IMR-90 (cell line): ENCODE results near the gene ANTXR1. TPM values are rescaled to one million over a fixed set of nuclear protein-coding genes. Genes with fewer than 3 reads are reported as not detected.

Experiments
- ATAC-seq: fragments of 200-7000 bp; cut with Tn5 transposase; 2 replicates; pipeline ENCODE4 v1.9.1; 2020; ENCODE audit warnings: low read depth, mild to moderate bottlenecking, moderate library complexity
- BruUV-seq: library from RNA; stranded (reverse); fragments of 400-500 nt; replicated peaks from 2 replicates; lab custom pipeline; 2021; lab: Mats Ljungman, UMichigan
- CTCF ChIA-PET: fragments of 300-600 bp; formaldehyde crosslinking; extraction: SDS; loops from one replicate; lab custom pipeline; 2021; ENCODE audit warnings: antibody characterized with exemption; lab: Yijun Ruan, JAX
- POLR2A ChIA-PET: fragments of 300-600 bp; sonication (Branson Sonifier 250); formaldehyde crosslinking; loops from one replicate; lab custom pipeline; 2022; ENCODE audit warnings: antibody characterized with exemption; ENCODE audit not compliant: unreplicated experiment; lab: Charles Lee
- DNase-seq: peaks from one replicate; pipeline ENCODE4 v3.0.0; 2013
- H2AFZ ChIP-seq: replicated peaks from 2 replicates; pipeline ENCODE3; 2013; ENCODE audit warnings: low read length, mild to moderate bottlenecking; ENCODE audit not compliant: poor library complexity
- H2AK5ac ChIP-seq: 2 replicates; pipeline ENCODE4 v1.6.1; 2013; ENCODE audit warnings: low read depth, low read length, inconsistent platforms
- H2AK9ac ChIP-seq: replicated peaks from 2 replicates; pipeline ENCODE3; 2013; ENCODE audit warnings: mild to moderate bottlenecking, low read depth, low read length, moderate library complexity; ENCODE audit not compliant: poor library complexity
- H2BK120ac ChIP-seq: 2 replicates; pipeline ENCODE4 v1.6.1; 2013; ENCODE audit warnings: low read depth, low read length, inconsistent platforms
- H2BK15ac ChIP-seq: 3 replicates; pipeline ENCODE4 v1.6.1; 2013; ENCODE audit warnings: low read depth, low read length, inconsistent platforms
- H2BK20ac ChIP-seq: 2 replicates; pipeline ENCODE4 v1.6.1; 2013; ENCODE audit warnings: low read depth, mild to moderate bottlenecking, inconsistent platforms, low read length, moderate library complexity
- H2BK5ac ChIP-seq: 2 replicates; pipeline ENCODE4 v1.6.1; 2013; ENCODE audit warnings: mild to moderate bottlenecking, low read depth, low read length, inconsistent platforms; ENCODE audit not compliant: poor library complexity, severe bottlenecking
- H3K14ac ChIP-seq: replicated peaks from 2 replicates; pipeline ENCODE4 v1.6.1; 2013; ENCODE audit warnings: low read depth, low read length, inconsistent platforms
- H3K18ac ChIP-seq: 2 replicates; pipeline ENCODE4 v1.6.1; 2013; ENCODE audit warnings: low read depth, low read length, control low read depth
- H3K23ac ChIP-seq: 2 replicates; pipeline ENCODE4 v1.6.1; 2013; ENCODE audit warnings: low read depth, low read length, inconsistent platforms
- H3K27ac ChIP-seq: 2 replicates; pipeline ENCODE4 v1.5.1; 2013; ENCODE audit warnings: mild to moderate bottlenecking, control low read depth, low read length; ENCODE audit not compliant: insufficient read depth
- H3K27me3 ChIP-seq: 2 replicates; pipeline ENCODE4 v1.6.1; 2013; ENCODE audit warnings: low read length; ENCODE audit not compliant: control insufficient read depth, insufficient read depth
- H3K36me3 ChIP-seq: 2 replicates; pipeline ENCODE4 v1.6.1; 2013; ENCODE audit warnings: low read length, mixed read lengths; ENCODE audit not compliant: control insufficient read depth, insufficient read depth
- H3K4ac ChIP-seq: 2 replicates; pipeline ENCODE4 v1.6.1; 2013; ENCODE audit warnings: low read depth, low read length, inconsistent platforms
- H3K4me1 ChIP-seq: 2 replicates; pipeline ENCODE4 v1.6.1; 2013; ENCODE audit warnings: low read length, mixed read lengths; ENCODE audit not compliant: control insufficient read depth, insufficient read depth
- H3K4me2 ChIP-seq: 2 replicates; pipeline ENCODE4 v1.6.1; 2013; ENCODE audit warnings: low read depth, mild to moderate bottlenecking, control low read depth, low read length, moderate library complexity
- H3K4me3 ChIP-seq: 2 replicates; pipeline ENCODE4 v1.5.1; 2013; ENCODE audit warnings: low read depth, mild to moderate bottlenecking, control low read depth, low read length, moderate library complexity; ENCODE audit not compliant: insufficient read depth
- H3K56ac ChIP-seq: 2 replicates; pipeline ENCODE4 v1.6.1; 2013; ENCODE audit warnings: low read length, inconsistent platforms; ENCODE audit not compliant: insufficient read depth; ENCODE audit errors: extremely low read depth
- H3K79me1 ChIP-seq, 2 experiments: 2 replicates each; pipeline ENCODE4 v1.6.1; 2013; ENCODE audit warnings: low read length in 2 of 2, inconsistent platforms in 1 of 2, low read depth in 1 of 2
- H3K9ac ChIP-seq: 2 replicates; pipeline ENCODE4 v1.6.1; 2013; ENCODE audit warnings: low read depth, low read length, control low read depth
- H3K9me1 ChIP-seq: 2 replicates; pipeline ENCODE4 v1.6.1; 2013; ENCODE audit warnings: low read length, inconsistent platforms; ENCODE audit not compliant: insufficient read depth
- H3K9me3 ChIP-seq: 2 replicates; pipeline ENCODE4 v1.6.1; 2013; ENCODE audit warnings: low read length; ENCODE audit not compliant: control insufficient read depth, insufficient read depth
- H4K20me1 ChIP-seq: 2 replicates; pipeline ENCODE4 v1.6.1; 2013; ENCODE audit warnings: low read length, inconsistent platforms; ENCODE audit not compliant: insufficient read depth
- H4K5ac ChIP-seq: 2 replicates; pipeline ENCODE4 v1.6.1; 2013; ENCODE audit warnings: mild to moderate bottlenecking, low read depth, low read length, control low read depth
- H4K8ac ChIP-seq, 2 experiments: 2 replicates each; pipeline ENCODE4 v1.6.1; 2013; ENCODE audit warnings: low read depth in 2 of 2, low read length in 2 of 2, control low read depth in 1 of 2, inconsistent platforms in 1 of 2
- H4K91ac ChIP-seq: 2 replicates; pipeline ENCODE4 v1.6.1; 2013; ENCODE audit warnings: low read depth, low read length, inconsistent platforms; ENCODE audit not compliant: insufficient read depth
- CTCF ChIP-seq: conservative IDR thresholded peaks from 2 replicates; pipeline ENCODE4 v1.5.1; 2012; ENCODE audit warnings: mild to moderate bottlenecking, low read depth, low read length, improper control_type of control experiment
- MAFK ChIP-seq: IDR thresholded peaks from 2 replicates; pipeline ENCODE4 v1.6.1; 2012; ENCODE audit warnings: low read depth, low read length, improper control_type of control experiment
- dilution Hi-C: fragments of 300-500 bp; cut with HindIII; formaldehyde crosslinking; loops from one replicate; pipeline ENCODE4 v1.14.3; 2018; ENCODE audit warnings: low sequenced_read_pairs; ENCODE audit not compliant: unreplicated experiment
- in situ Hi-C: fragments of 300-500 bp; cut with MboI; formaldehyde crosslinking; loops from 3 replicates; pipeline ENCODE4 v1.14.3; 2019; ENCODE audit warnings: low sequenced_read_pairs, inconsistent platforms, mixed read lengths
- intact Hi-C: fragments of 100-400 bp; cut with micrococcal nuclease; formaldehyde crosslinking; loops from 2 replicates; pipeline ENCODE4 v1.10.0; 2022
- polyA plus RNA-seq, 3 experiments: library from polyadenylated mRNA; depleted of rRNA; stranded (reverse); fragments of >200 nt; gene quantifications; 2 replicates each; pipeline ENCODE4 v1.2.3, GENCODE V29; 2012; ENCODE audit warnings: low replicate concordance in 1 of 3
- total RNA-seq: library from RNA; depleted of rRNA; stranded (reverse); fragments of >200 nt; gene quantifications from 2 replicates; pipeline ENCODE4 v1.2.3, GENCODE V29; 2012

The ANTXR1 gene
- total and polyA plus RNA-seq, 2 of the 4 experiments (the other 2 are of a cell fraction) = 27.2 to 36.9 TPM

DNA sequence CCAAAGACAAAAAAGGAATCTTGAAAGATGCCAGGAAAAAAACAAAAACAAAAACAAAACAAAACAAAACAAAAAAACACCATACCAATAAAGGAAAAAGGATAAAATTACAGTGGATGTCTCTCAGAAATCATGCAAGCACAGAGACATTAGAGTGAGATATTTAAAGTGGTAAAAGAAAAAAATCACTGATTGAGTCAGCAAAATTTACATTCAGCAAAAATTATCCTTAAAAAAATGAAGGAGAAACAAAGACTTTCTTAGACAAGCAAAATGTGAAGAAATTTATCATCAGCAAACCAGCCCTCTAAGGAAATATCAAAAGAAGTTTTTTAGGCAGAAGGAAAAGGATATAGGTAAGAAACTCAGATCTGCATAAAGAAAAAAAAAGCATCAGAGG is 48.7 kb upstream of the ANTXR1 start:
- H4K8ac ChIP-seq = no peak overlapping the region
- H3K27me3 ChIP-seq = no peaks in the 10 kb centered on the region
- H2BK5ac ChIP-seq = no peak overlapping the region
- BruUV-seq = no TSS peak
- no peak overlapping the region for H3K14ac ChIP-seq
- H3K56ac ChIP-seq = no peak overlapping the region
- H3K27ac ChIP-seq = no peak overlapping the region
- no peak overlapping the region for H2BK120ac ChIP-seq
- DNase-seq (no peak), ATAC-seq (no peak)
- H3K79me1 ChIP-seq = no peaks in the 10 kb centered on the region
- H3K18ac ChIP-seq = no peak overlapping the region
- 0 out of 2 replicates have a peak, but pooled peaks have one; percentile 18 for TF ChIP-seq MAFK
- no peak for TF ChIP-seq CTCF
- no peak overlapping the region for H2AK9ac ChIP-seq
- H2AK5ac ChIP-seq = no peak overlapping the region
- H3K4me1 ChIP-seq = no peaks in the 10 kb centered on the region
- ChIA-PET POLR2A (no interaction called here), CTCF (no interaction called here)
- dilution Hi-C loops (no loop called here), in situ Hi-C loops (no loop called here), intact Hi-C loops (no loop called here)
- peaks cover 3% of the 10 kb centered on the region; the same call in 1 of the 2 replicates for H3K9me1 ChIP-seq
- no peak overlapping the region for H3K4me2 ChIP-seq
- H2BK15ac ChIP-seq = no peak overlapping the region
- no peak overlapping the region for H3K9ac ChIP-seq
- no peak overlapping the region for H3K23ac ChIP-seq
- H3K4ac ChIP-seq = no peak overlapping the region
- H2AFZ ChIP-seq = no peak overlapping the region
- H4K5ac ChIP-seq = no peak overlapping the region
- H2BK20ac ChIP-seq = no peak overlapping the region
- H3K36me3 ChIP-seq = no peaks in the 10 kb centered on the region
- H4K20me1 ChIP-seq = no peaks in the 10 kb centered on the region
- H3K9me3 ChIP-seq = no peaks in the 10 kb centered on the region
- H3K4me3 ChIP-seq = no peak overlapping the region
- H4K91ac ChIP-seq = no peak overlapping the region
